Measurements from ENCODE around the gene ZNF804A. TPM values are rescaled to one million over a fixed set of nuclear protein-coding genes. Genes with fewer than 3 reads are reported as not detected.
"Not testable (repeated sequence)": the region's sequence is repeated elsewhere in the genome, so short reads cannot be mapped to it uniquely, and the experiment has no call there.

Gene ZNF804A
- total RNA-seq, 1 experiment from 2014 or later, result 0.24 TPM

GRCh38 chr2:184727813-184728212 lies 129.5 kb downstream of the ZNF804A start:
- no peak for DNase-seq (ENCODE audit: low read depth)

- no peak for DNase-seq (ENCODE audit: low read depth)
Measured at GRCh38 chr2:184728411-184728810, 130.1 kb downstream of the ZNF804A start.

GRCh38 chr2:184729581-184729980 lies 131.3 kb downstream of the ZNF804A start:
- DNase-seq (ENCODE audit: low read depth), result no peak

GRCh38 chr2:184730288-184730687 lies 132.0 kb downstream of the ZNF804A start:
- DNase-seq (ENCODE audit: low read depth), result no peak

- no peak for DNase-seq (ENCODE audit: low read depth)
Measured at GRCh38 chr2:184734338-184734737, 136.0 kb downstream of the ZNF804A start.

- DNase-seq (ENCODE audit: low read depth), result no peak
Measured at GRCh38 chr2:184735611-184736010, 137.3 kb downstream of the ZNF804A start.

- no peak for DNase-seq (ENCODE audit: low read depth)
Measured at GRCh38 chr2:184743096-184743495, 144.8 kb downstream of the ZNF804A start.

- no peak for DNase-seq (ENCODE audit: low read depth)
Measured at GRCh38 chr2:184756161-184756560, 157.8 kb downstream of the ZNF804A start.

- no peak for DNase-seq (ENCODE audit: low read depth)
Measured at GRCh38 chr2:184756885-184757284, 158.6 kb downstream of the ZNF804A start.

- not testable (repeated sequence) for DNase-seq (ENCODE audit: low read depth)
Measured at GRCh38 chr2:184759557-184760255, 161.4 kb downstream of the ZNF804A start.

GRCh38 chr2:184760931-184761330 lies 162.6 kb downstream of the ZNF804A start:
- no peak for DNase-seq (ENCODE audit: low read depth)

GRCh38 chr2:184765112-184765895 lies 167.0 kb downstream of the ZNF804A start:
- DNase-seq (ENCODE audit: low read depth), result peak; percentile 8

GRCh38 chr2:184767059-184767458 lies 168.7 kb downstream of the ZNF804A start:
- DNase-seq (ENCODE audit: low read depth), result no peak

GRCh38 chr2:184769023-184769422 lies 170.7 kb downstream of the ZNF804A start:
- DNase-seq (ENCODE audit: low read depth), result no peak

- DNase-seq (ENCODE audit: low read depth), result no peak
Measured at GRCh38 chr2:184769686-184770085, 171.4 kb downstream of the ZNF804A start.

GRCh38 chr2:184779777-184780176 lies 181.4 kb downstream of the ZNF804A start:
- DNase-seq (ENCODE audit: low read depth), result no peak

- DNase-seq (ENCODE audit: low read depth), result no peak
Measured at GRCh38 chr2:184780384-184780783, 182.1 kb downstream of the ZNF804A start.

GRCh38 chr2:184780944-184781343 lies 182.6 kb downstream of the ZNF804A start:
- no peak for DNase-seq (ENCODE audit: low read depth)

GRCh38 chr2:184783576-184783975 lies 185.2 kb downstream of the ZNF804A start:
- no peak for DNase-seq (ENCODE audit: low read depth)

- no peak for DNase-seq (ENCODE audit: low read depth)
Measured at GRCh38 chr2:184793176-184793575, 194.8 kb downstream of the ZNF804A start.

- no peak for DNase-seq (ENCODE audit: low read depth)
Measured at GRCh38 chr2:184799379-184799778, 201.1 kb downstream of the ZNF804A start.

GRCh38 chr2:184814421-184814820 lies 216.1 kb downstream of the ZNF804A start:
- DNase-seq (ENCODE audit: low read depth), result no peak

GRCh38 chr2:184815824-184816223 lies 217.5 kb downstream of the ZNF804A start:
- DNase-seq (ENCODE audit: low read depth), result no peak
